Jurkat, Clone E6-1 (cell line): ENCODE results near the gene NMNAT3.

Experiments
- DNase-seq: peaks from one replicate; pipeline ENCODE4 v3.0.0-alpha.2; 2011; ENCODE audit warnings: low read depth, low spot score
- H3K4me3 ChIP-seq: 2 replicates; pipeline ENCODE4 v1.5.1; 2011; ENCODE audit warnings: mild to moderate bottlenecking, low read length, control low read depth, moderate library complexity

The NMNAT3 gene

DNA sequence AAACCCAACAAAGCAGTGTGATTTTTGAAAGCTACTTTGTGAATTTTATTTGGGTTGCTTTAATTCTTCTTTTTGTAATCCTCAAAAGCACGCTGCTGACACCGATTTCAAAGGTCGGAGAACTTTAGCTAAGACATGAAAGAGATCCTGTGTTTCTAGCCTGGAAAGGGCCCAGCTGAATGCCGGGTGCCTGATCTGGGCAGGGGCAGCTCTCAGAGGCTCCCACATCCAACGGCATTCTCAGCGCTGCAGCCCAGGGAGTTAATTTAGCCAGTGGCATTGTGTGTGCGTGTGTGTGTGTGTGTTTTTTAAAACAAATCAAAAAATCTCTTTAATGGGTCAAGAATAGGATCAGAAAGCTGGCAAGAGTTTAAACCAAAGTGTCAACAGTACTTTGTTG lies 144.8 kb downstream of the NMNAT3 start:
- no peak overlapping the region for H3K4me3 ChIP-seq
- no peak for DNase-seq

DNA sequence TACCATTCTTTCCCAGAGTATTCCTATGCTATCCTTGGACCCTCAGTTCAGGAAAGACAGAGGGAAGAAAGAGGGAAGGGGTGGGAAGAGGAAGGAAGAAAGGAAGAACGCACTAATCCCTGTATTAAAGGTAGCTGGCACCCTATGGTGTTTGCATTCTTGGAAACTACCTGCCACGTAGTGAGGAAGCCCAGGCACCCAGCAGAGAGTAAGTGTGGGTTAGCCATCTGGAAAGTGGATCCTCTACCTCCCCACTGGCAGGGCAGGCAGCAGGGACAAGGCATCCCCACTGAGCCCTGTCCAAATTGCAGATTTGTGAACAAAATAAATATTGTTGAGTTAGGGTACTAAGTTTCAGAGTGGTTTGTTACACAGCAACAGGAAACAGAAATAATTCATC lies 147.1 kb downstream of the NMNAT3 start:
- no peak for DNase-seq
- H3K4me3 ChIP-seq, result no peak overlapping the region

DNA sequence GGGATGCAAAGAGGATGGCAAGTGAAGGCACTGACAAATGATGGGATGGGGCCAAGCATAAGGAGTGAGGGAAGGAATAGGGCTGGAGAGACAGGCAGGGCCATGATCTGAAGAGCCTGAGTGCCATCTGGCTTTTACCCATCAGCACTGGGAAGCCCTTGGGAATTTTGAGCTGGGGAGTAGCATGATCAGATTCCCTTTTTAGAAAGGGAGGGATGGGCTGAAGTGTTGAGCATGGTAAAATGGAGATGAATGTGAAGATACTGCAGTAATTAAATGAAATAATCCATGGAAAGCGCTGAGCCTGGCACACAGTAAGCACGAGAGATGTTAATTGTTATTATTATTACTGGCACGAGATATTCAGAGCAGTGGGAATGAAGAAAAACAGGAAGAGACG lies 148.1 kb downstream of the NMNAT3 start:
- no peak overlapping the region for H3K4me3 ChIP-seq
- DNase-seq, result no peak

DNA sequence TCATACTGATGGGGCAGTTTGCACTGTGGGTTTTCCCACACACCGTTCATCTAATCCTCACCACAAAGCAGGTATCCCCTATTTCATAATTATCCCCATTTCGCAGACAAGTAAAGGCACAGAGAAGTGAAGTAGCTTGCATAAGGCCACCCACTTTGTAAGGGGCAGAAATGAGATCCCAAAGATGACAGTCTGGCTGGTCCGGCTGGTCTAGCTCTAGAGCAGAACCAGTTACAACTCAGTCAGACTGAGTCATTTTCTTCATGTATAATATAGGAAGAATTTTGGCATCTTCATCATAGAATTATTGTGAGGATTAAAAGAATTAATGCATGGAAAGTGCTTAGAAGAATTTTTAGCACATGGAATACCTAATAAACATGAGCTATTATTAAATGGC lies 148.8 kb downstream of the NMNAT3 start:
- H3K4me3 ChIP-seq, result no peak overlapping the region
- DNase-seq, result no peak

DNA sequence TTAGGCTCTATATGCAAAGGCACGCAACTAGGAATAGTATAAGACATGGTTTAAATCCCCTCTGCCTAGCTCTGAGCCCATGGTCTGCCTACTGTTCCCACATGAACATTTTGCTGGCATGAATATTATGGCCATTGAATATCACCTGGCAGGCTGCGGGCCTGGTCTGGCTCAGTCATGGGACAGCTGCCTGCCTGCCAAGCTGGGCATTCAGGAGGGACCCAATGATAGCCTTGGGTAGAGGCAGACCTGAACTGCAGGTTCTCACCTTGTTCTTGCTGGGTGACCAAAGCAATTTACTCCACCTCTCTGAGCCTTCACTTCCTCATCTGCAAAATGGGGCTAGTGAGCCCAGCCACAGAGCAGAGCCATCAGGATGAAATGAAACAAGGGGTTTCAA lies 149.5 kb downstream of the NMNAT3 start:
- no peak for DNase-seq
- H3K4me3 ChIP-seq, result no peak overlapping the region

DNA sequence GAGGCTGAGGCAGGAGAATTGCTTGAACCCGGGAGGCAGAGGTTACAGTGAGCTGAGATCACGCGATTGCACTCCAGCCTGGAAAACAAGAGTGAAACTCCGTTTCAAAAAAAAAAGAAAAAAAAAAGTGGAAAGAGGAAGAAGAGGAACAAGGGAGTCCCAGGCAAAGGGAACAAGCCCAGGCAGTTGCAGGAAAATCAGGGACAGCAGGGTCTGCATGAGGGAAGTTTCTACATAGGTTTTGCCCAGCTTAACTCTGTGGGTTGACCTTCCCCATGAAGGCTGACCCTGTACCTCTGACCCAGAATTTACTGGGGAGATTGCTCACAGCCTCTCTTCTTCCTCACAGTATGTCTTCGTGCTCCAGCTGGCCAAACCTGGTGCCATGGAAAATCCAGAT lies 150.5 kb downstream of the NMNAT3 start:
- H3K4me3 ChIP-seq, result no peak overlapping the region
- DNase-seq, result no peak

DNA sequence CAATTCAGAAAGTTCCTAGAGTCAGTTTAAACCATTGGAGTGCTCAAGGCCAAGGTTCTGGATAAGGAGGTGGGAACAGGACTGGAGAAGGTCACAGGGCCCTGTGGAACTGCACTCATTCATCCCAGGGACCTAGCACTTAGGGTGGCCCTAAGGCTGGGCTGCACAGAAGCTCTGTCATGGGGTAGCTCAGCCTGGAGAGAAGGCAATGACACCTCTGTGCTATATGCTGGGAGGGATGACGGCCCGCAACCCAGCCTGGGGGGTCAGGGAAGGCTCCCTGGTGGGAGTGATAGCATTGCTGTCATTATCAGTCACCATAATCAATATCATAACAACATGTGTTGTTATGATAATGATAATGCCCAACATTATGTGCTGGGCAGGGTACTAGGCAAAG lies 151.6 kb downstream of the NMNAT3 start:
- no peak for DNase-seq
- H3K4me3 ChIP-seq, result no peak overlapping the region

DNA sequence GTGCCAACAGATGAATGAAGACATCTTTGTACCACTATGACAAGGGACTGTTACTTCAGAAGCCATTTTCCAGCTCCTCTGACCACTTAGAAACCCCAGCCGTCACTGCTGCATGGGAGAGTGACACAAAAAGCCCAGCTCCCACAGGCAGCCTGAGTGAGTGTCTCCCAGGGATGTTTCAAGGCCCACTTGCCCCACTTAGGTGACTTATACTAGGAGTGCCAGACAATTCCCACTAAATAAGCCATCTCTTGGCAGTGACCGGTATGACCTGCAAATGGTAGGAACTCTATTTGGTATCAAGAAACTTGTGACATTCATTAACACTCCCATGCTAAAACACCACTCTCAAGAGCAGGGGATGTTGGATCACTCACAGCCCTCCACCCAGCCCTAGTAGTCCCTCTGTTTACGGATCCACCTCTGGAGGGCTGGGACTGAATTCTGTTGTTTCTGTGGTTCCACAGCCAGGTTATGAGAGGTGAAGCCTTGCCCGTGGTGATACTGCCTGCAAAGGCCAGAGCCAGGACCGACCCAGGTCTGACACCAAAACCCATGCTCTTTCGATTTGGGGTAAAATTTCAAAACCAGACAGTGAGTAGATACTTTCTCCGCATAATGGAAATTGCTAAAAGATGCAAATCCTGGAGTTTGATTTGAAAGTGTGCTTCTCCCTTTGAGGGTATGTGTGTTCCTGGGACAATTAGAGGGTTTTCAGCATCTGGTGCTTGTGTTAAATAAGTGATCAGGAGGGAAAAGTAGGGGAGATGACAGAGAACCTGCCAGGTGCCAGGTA lies 152.7 kb downstream of the NMNAT3 start:
- H3K4me3 ChIP-seq, result no peak overlapping the region
- DNase-seq, result no peak

DNA sequence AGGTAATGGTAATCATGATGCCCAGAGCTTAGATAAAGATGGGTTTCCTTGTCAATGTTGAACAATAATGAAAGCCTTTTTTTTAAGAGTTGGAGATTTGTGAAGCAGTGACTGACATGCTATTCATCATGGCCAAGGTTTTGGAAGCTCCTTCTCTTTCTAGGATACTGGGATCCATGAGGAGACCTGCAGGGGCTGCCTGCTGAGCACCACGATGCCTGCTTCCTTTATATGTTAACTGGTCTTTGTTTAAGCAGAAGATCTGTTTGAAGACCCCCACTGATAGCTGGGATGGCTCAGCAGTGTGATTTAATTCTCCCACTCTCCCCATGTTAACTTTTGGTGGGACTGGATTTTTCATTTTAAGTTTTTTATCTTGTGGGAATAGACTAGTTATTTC lies 154.1 kb downstream of the NMNAT3 start:
- H3K4me3 ChIP-seq, result no peak overlapping the region
- no peak for DNase-seq

DNA sequence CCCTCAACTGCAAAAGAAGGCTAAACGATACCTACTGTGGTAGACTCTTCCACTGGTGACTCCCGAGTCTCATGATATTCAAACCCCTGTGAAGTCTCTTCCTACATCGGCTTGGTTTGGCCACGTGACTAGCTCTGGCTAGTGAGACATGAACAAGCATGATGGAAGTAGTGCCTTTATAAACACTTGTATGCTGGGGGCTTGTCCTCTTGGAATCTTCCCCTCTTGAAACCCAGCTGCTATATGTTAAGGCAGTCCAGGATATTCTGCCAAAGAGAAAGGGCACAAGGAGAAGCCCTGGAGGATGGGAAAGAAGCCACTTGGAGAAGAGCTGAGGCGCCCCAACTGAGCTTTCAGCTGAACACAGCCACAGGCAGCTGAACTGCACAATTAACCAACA lies 154.6 kb downstream of the NMNAT3 start:
- no peak for DNase-seq
- no peak overlapping the region for H3K4me3 ChIP-seq

DNA sequence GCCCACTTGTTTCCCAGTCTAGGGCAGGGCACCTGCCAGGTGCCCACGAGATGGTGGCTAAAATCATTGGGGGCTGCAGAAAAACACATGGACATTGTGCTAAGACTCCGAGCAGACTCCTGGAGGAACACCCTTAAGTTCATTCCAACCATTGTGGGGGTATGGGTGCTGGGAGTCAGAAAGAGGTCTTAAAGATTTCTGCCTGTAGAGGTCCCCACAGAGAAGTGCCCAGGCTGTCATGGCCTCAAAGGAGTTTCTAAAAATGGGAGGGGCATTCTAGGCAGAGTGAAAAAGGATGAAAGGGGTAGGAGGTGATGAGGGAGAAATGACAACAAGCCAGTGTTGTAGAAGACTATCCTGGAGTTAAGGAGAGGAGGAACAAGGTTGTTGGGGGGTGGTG lies 155.4 kb downstream of the NMNAT3 start:
- H3K4me3 ChIP-seq, result no peak overlapping the region
- no peak for DNase-seq

DNA sequence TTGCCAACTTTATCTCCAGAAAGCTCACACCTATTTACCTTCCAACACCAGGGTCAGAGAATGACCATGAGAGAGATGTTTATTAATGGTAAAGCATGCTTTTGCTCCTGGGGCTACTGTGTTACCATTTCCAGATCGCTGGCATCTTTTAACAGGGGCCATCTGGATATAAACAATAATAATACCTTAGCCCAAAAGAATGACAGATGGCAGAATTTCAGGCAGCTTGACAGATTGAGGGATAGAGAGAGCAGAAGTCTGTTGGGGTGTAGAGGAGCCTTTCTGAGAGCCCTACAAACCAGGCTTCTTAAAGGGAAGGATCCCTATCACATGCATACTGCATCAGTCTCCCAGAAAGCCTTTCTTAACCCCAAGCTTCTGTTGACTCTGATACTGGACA lies 156.0 kb downstream of the NMNAT3 start:
- no peak for DNase-seq
- no peak overlapping the region for H3K4me3 ChIP-seq

DNA sequence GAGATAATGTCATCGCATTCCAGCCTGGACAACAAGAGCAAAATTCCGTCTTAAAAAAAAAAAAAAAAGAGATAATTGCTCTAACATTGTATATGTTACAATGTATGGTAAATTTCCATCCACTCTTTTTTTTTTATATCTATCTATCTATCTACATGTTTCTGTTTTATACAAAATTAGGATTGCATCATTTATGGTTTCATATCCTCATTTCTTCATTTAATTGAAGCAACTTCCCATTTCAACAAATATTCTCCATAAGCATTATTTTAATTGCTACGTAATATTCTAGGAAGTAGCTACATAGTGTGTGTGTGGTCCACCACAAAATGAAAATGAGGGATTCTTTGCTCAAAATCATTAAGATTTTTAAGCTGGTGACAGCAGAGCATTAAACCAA lies 156.6 kb downstream of the NMNAT3 start:
- no peak overlapping the region for H3K4me3 ChIP-seq
- DNase-seq, result no peak

DNA sequence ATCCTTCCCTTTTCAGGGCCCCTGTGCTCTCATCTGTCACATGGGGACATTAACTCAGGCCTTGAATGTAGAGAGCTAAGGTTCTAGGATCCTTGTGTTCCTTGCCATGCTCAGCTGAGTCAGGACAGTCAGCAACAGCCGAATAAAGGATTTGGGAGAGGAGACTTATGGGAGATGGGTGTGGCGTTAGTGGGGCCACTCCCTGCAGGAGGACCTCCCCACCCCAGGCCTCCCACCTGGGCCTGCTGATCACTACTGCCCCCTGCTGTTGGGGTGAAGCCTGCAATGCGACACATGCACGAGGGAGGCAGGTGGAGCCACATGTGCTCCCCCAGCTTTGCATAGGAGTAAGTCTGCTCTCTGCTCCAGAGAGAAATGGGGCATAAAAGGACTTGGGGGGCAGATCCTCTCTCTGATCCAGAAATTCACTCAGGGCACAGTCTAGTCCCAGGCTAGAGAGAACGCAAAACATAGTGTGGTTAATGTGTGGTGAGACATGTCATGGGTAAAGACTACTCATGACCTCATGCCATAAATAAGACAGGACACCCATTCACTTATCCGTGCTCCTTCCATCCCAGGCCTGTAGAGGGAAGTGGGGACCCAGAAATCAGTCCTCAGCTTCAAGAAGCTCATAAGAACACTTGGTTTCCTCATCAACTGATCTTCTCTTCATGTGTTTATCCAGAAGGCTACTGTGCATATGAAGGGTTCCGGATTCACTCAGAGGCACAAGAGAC lies 157.6 kb downstream of the NMNAT3 start:
- no peak overlapping the region for H3K4me3 ChIP-seq
- peak; percentile 20 for DNase-seq

DNA sequence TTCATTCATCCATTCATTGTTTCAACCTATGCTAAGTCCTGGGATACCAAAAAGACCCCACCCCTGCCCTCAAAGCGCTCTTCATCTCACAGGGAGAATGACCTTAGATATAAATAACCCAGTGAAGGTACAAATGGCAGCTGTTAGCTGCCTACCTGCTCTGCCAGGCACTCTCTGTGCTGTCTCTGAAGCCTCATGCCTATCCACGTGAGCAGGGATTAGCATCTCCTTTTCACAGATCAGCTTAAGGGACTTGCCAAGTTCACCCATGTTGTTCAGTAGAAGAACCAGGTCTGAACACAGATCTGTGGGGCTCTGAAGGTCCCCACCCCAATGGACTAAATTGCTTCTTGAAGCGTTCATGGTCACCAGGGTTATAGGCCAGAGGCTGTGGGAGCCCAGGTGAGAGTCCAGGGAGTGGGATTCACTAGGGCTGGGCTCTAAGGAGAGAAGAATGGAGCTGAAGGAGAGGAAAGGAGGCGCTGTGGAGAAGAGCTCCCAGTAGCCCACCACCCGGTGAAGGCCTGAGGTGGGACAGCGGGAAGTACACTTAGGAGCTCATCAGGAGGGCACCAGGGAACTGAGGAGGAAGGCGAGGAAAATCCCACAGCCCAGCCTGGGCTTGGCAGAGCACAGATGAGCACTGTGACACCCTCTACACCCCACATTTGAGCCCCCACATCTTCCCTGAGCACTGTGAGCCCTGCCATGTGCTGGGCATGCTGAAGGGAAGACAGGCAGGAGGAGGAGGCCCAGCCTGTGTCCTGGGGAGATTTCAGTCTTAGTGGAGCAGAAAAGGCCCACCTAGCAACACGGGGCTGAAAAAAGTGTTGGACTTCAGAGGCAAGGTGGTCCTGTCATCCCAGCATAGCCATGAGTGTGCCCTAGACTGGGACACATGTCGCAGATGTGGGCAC lies 158.6 kb downstream of the NMNAT3 start:
- no peak overlapping the region for H3K4me3 ChIP-seq
- DNase-seq, result no peak

DNA sequence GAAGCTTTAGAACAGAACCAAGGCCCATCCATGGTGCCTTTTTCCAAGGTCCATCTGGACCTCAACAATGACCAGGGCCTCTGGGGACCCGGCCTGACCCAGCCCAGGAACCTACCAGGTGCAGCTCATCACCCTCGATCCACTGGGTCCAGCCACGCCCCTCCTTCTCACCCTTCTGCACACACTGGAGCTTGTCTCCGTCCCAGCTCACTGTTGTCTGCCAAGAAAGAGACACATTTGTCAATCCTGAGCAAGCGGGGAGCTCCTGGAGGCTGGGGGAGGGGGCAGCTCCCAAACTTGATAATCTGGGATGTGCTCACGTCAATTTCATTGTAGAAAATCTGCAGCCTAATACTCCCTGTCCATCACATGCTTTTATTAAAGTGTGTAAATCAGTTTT lies 159.5 kb downstream of the NMNAT3 start:
- no peak for DNase-seq
- H3K4me3 ChIP-seq, result no peak overlapping the region

DNA sequence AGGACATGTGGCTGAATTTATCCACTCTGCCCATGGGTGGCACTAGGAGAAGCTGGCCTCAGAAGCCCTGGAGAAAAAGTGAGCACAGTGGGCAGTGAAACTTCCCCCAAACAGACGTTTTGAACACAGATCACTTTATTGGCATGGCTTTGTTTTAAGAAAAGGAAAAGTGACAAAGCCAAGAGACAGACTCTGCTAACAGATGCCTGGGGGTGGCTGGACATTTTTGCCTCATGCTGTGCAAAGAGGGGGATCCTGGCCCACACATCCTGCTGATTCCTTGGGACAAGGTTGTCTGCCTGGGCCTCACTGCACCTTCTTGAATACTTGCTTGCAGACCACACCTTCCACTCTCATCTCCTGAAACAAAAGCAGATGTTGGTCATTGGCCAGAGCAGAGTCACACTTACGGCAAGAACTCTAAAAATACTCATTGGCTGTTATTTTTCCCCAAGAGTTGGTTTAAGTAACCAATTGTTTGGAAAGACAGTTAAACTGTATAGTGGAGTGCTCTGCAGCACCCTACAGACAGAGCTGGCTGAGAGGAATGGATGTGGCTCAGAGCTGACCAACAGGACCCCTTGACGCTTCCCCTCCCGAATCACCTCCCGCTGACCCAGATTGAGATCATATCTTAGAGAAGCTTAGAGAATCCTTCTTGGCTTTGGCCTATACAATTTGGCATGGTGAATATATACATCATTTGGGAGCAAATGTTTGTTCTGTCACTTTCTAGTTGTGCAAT lies 160.3 kb downstream of the NMNAT3 start:
- no peak for DNase-seq

DNA sequence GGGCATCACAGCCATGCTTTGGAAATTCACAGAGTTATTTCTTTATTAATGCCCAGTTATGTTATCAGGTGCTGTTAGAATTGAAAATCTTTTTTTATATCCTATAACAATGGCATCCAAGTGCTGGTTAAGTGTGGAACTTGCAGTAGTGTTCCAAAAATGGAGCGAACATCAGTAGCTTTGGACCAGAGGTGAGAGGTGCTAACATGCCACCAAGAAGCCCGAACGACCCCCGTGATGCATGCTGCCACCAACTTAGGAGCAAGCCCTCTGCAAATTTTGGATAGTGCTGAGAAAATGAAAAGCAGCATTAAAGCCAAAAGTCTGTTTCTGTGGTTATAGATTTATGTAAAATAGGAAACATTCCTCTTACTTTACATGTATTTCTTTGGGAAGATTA lies 163.0 kb downstream of the NMNAT3 start:
- DNase-seq, result no peak
- H3K4me3 ChIP-seq, result no peak overlapping the region

More for the DNA sequence above, 160.3 kb downstream of the NMNAT3 start:
- H3K4me3 ChIP-seq, result no peak overlapping the region
